Stimulated activated CD4-positive, alpha-beta T cell treated with anti-CD3 and anti-CD28 coated beads, Interleukin-12 subunit alpha, Interleukin-12 subunit beta, amount 100 ng/mL, for 48 hours (primary cell): Measurements from ENCODE around the gene USP10.

Experiments
- DNase-seq, 3 donors: peaks; one replicate each; pipeline ENCODE4 v3.0.0-alpha.2; 2020; ENCODE audit warnings: low read depth in 2 of 3, low spot score in 1 of 3

The USP10 gene

GRCh38 chr16:84800158-84800978, 100.6 kb downstream of the USP10 start:
- DNase-seq: no peak

DNA sequence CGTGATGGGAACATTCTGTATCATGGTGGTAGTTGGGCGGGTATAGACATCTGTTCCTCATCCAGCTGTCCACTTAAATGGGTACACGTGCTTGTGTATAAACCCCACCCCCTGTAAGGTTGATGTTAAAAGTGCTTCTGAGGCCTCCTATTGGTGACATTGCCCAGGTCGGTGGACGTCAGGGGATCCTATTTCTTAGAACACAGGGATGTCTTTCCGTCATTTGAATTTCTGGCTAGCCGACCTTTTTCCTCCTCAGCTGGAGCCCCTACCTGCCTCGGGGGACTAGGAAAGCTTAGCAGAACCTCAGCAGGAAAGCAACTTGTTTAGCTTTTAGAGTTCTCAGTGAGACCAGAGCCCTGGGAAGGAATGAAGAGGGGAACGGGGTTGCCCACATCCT, 103.3 kb downstream of the USP10 start:
- no peak for DNase-seq

DNA sequence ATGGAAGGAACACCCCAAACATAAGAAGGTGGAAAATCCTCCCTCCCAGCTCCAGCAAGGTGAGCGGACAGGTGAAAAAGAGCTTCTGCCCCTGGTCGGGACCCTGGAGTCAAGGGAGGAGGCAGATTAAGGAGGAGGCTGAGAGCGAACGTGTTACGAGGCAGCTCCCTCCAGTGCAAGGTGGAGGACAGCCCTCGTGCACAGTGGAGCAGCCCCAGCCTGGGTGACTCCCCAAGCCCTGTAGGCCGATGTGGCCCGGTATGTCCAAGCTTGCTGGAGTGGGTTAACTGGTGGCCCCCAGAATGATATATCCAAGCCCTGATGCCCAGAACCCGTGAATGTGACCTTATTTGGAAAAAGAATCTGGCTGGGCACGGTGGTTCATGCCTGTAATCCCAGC, 104.5 kb downstream of the USP10 start:
- DNase-seq: no peak

DNA sequence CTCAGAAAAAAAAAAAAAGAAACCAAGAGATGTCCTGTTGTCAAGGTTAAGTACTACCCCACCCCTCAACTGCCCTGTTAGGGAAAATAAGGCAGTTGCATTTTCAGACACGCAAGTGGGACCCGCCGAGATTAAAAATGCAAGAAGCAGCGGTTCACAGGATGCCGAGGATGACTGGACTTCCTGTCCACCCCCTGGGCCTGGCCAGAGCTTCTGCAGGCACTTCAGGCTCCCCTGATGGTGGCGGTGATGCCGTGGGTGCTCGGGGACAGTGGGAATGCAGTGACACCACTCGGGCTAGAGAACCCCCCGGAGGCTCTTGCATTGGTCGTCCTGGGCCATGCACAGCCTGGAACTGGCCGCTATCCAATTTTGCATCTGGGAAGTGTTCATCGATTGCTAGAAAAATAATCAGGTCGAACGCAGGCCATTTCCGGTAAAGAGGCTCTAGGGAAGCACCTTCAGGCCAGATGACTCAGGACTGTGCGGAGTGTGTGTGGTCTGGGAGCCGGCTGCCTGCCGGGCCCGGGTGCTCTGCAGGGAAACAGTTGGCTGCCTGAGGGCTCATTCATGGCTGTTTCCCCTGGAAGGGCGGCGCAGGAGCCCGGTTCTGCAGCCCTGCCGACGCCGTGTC, 106.6 kb downstream of the USP10 start:
- no peak for DNase-seq

DNA sequence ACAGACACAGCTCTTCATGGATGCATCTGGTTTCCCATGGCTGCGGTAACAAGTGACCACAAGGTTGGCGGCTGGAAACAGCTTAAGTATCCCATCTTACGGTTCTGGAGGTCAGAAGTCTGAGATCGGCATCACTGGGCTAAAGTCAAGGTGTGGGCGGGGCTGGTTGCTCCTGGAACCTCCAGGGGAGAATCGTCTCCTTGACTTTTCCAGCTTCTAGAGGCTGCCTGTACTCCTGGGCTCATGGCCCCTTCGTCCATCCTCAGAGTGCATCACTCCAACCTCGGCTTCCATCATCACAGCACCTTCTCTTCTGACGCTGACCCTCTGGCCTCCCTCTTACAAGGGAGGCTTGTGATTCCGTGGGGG, 107.1 kb downstream of the USP10 start:
- DNase-seq: no peak

GRCh38 chr16:84807776-84808175, 108.0 kb downstream of the USP10 start:
- DNase-seq: no peak

DNA sequence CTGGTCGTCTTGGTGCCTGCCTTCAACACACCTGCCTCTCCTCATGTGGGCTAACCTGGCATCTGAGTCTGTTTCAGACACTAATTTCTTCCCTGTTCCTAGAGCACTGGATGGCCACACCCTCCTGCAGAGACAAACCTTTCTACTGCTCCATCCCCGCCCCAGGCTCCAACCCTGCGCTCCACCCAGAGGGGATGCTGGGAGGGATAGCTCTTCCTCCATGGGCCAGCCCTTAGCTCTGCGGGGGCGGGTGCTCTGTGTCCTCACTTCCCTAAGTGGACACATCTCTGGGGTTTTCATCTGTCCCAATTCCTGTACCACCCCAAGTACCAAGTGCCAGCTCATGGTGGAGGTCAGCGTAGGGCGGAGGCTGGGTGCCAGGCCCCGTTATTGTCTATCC, 109.0 kb downstream of the USP10 start:
- no peak for DNase-seq

DNA sequence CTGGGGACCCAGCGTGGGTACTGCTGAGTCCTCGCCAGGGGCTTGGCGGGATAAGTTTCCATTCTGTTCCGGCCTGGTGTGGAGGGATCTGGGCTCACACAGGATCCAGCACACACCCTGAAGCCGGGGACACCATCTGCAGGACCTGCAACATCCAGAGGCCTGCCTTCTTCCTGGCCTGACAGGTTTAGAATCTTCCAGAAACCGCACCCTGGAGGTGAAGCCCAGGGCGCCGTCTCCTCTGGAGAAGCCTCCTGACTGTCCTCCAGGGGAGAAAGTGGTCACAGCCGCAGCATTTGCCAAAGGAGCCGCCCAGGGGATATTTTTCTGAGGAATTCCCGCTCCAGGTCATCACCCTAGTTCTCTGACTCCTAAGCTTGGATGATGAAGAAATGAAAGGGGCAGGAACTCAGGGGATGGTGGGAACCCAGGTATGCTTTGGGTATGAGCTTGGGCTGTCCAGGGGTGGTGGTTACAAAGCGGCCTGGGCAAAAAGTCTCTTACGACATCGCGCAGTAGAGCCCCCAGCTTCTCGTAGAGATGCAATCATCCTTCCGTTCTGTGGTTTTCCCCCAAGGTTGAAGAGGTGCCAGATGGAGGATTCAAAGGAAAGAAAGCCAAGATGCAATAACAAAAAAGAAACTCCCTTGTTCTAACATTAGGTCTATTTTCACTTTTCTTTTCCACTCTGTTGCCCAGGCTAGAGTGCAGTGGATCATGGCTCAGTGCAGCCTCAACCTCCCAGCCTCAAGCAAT, 110.9 kb downstream of the USP10 start:
- no peak for DNase-seq

- no peak for DNase-seq
Observed at GRCh38 chr16:84811529-84811928, 111.7 kb downstream of the USP10 start.

- DNase-seq: no peak
Observed at GRCh38 chr16:84813141-84813934, 113.5 kb downstream of the USP10 start.

DNA sequence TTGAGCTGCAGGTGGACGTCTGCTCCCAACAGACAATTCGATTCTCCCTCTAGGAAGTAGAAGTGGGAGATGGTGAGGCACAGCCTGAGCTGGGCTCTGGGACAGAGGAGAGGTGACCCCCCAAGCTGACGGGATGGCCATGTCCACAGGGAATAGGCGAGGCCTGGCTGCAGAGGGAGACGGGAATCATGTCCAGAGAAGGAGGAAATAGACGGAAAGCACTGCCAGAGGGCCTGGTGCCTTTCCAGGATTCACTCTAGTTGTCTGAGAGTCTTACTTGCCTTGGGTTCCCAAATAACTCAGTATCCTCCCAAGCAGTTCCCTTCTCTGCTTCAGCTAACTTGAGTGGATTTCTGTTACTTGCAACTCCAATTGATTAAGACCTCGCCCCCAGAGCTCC, 115.7 kb downstream of the USP10 start:
- DNase-seq: no peak

DNA sequence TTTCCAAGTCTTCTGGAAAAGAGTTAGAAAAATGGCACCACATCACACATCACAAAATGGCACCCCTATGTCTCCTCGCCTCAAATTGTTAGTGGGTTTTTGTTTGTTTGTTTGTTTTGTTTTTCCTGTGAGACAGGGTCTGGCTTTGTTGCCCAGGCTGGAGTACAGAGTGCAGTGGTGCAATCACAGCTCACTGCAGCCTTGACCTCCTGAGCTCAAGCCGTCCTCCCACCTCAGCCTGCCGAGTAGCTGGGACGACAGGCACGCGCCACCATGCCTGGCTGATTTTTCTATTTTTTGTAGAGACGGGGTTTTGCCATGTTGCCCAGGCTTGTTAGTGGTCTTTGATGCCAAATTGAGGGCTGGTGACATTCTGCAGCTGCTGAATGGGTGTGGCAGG, 116.2 kb downstream of the USP10 start:
- DNase-seq: no peak

DNA sequence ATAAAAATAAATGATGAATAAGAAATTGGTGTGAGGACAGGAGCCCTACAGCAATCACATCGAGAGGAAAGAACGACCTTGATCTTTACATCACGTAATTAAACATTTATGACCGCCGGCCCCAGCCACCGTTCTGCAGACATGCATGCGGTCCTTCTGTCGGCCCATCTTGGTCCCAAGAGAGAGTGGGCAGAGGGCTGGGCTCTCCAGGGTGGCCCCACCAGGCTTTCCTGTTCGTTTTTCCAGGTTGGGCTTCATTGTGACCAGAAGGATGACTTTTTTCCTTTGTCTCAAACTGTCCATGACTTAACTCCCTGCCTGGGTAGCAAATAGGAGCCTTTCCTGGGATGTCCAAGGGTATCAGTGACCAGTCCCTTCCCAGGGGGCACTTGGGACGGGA, 116.7 kb downstream of the USP10 start:
- no peak for DNase-seq

DNA sequence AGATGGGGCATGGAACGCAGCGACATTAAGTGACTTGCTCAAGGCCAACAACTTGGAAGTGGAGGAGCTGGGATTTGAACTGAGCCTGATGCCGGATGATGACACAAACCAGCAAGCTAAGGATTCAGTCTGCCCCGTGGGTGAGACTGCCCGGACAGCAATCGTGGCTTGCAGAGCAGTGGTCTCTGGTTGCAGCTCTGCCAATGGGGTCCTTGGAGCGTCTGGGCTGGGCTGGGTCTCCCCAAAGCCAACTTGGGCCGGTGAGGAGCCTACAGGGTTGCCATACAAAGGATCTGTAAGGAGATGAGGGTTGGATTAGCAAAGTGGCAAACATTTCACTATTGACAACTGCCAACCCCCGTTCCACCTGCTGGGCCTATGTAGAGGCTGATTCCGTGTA, 117.4 kb downstream of the USP10 start:
- no peak for DNase-seq

- DNase-seq: no peak
Observed at GRCh38 chr16:84817613-84818012, 117.8 kb downstream of the USP10 start.

GRCh38 chr16:84818133-84818532, 118.3 kb downstream of the USP10 start:
- DNase-seq: no peak

- DNase-seq: no peak
Observed at GRCh38 chr16:84818989-84819643, 119.3 kb downstream of the USP10 start.

DNA sequence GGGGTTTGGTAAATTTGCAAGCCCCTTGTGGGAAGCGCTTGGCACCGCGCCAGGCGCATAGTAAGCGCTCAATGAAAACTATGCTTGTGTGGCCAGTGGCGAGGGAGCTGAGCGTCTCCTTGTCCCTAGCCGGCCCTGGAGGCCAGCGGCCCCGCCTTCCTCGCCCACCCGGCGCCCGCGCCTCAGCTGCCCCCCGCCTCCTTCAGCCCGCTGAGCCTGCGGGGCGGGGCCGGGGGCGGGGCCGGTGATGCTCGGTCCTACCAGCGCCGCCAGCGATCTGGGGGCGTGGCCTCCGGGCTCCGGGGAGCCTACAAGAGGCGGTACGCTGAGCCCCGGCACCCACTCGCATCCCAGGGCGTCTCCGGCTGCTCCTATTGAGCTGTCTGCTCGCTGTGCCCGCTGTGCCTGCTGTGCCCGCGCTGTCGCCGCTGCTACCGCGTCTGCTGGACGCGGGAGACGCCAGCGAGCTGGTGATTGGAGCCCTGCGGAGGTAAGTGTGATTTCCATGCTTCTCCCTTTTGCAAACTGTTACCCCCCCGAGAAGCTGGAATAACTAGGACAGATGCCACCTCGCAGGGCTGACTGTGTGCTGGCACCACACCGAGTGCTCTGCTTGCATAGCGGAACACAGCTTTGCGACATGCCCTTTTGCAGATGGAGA, 120.0 kb downstream of the USP10 start, which contains the start of gene CRISPLD2:
Gene CRISPLD2, plus strand, starts transcription at position 342 of the 661 bp plus-strand sequence. CDS start 18,511 bp downstream, outside the sequence.
- peak; percentile 71 to 88 (median 76) for DNase-seq

DNA sequence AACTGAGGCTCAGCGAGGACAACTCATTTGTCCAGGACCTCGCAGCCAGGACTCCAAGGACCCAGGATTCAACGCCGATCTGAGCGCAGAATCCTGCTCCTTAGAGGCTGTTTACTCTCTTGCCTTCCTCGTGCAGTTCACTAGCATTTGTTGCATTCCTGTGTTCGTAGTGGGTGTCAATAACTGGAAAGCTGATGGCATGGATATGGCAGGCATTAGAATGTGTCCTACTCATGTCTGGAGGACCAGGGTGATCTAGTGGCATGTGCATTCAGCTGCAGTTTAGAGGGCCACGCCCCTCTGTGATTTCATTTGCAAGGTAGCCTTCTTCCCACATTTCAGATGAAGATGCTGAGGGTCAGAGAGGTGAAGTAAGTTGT, 120.5 kb downstream of the USP10 start:
- no peak for DNase-seq

GRCh38 chr16:84820771-84821170, 121.0 kb downstream of the USP10 start:
- DNase-seq: no peak
